ENCODE results near the gene LMO2.
"Not testable (repeated sequence)": the region's sequence is repeated elsewhere in the genome, so short reads cannot be mapped to it uniquely, and the experiment has no call there.

The LMO2 gene

DNA sequence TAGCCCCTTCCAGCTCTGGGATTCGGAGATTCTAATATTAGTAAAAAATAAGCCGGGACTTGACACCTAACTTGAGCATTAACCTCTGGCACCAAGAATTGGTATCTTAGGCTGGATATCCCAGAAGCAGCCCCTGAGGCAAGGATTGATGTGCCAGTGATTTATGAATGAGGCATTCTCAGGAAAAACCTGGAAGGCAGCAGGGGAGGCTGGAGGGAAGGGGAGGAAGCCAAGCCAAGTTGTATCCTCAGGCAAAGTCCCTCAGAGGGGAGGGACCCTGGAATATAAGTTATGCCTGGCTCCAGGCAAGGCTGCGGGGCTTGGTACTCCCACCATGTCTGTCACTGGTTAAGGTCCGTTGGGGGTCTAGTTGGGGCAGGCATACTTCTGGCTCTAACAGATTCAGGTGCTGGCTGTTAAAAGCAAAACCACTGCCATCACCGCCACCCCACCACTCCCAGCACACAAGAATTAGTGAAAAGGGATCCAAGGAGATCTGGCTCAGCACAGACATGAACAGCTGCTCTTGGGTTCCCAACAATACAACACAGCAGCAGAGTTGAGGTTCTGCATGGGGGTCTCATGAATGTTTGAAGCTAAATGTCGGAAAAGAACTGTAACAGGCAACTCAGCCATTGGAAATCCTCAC lies 29.8 kb downstream of the LMO2 start:
- DNase-seq (ENCODE audit: low read depth in 2 of 2) = no peak

DNA sequence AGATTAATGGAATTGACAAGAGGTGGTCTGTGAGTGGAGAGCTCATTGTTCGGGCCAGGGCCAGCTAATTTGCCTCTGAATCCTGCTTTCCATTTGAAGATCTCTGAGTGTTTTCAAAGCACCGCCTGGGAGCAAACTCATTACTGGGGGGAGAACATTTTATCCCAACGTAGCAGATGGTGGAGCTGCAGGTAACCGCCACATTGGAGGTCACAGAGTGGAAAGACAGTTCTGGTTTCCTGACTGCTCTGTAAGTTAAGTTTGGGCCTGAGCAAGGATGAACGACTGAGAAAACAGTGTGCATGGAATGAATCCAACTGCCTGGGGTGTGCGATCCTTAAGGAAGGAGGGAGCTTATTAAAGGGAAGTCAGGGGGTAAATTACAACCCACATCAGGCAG lies 30.5 kb downstream of the LMO2 start:
- no peak for DNase-seq (ENCODE audit: low read depth in 2 of 2)

DNA sequence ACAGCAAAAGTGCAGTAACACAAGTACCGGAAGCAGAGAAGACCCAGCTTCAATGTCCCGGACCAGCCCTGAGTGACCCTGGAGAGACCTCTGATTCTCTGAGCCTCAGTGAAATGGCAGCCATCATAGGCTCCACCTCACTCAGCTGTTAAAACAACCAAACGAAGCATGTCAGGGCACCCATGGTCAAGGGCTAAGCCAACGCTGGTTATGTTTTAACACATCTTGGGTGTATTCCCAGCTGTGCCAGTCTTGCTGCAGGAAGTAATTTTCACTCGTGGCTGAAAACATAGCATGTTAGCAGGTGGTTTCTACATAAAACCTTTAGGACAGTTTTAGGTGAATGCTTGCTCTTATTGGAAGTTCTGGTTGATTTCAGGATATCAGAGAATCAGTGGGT lies 30.9 kb downstream of the LMO2 start:
- DNase-seq (ENCODE audit: low read depth in 2 of 2) = no peak

DNA sequence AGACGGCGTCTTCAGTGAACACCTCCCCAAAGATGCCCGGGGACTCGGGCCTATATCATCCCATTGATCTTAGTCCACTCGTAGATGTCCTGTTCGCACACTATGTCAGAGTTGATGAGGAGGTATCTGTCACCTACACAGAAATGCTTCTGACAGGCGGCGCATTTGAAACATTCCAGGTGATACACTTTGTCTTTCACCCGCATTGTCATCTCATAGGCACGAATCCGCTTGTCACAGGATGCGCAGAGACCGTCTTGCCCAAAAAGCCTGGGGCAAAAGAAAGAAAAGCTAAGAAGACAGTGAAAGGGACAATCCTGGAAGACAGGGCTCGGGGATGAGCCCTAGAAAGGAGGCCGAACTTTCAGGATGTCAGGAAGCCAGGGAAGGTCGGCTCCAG lies 32.6 kb downstream of the LMO2 start:
- DNase-seq (ENCODE audit: low read depth in 2 of 2) = no peak

DNA sequence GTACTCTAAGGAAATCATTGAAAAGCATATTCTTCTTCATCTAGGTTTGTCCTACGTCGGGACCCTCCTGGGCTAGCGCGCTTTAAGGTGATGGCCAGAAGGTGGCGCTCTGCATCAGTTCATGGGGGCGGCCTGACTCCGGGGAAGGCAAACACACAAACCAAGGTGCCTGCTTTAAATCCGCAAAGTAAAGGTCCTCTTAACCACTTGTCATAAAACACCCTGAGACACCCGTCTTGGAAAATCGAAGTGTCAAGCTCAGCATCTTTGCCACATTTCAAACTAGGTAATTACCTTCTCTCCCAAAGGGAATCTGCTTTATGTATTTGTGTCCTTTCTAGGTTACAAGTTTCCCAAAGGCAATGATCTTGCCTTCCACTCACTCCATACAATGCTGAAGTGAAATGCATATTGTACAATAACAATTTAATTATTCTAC lies 33.9 kb downstream of the LMO2 start:
- DNase-seq (ENCODE audit: low read depth in 2 of 2) = peak; percentile 74 to 75

DNA sequence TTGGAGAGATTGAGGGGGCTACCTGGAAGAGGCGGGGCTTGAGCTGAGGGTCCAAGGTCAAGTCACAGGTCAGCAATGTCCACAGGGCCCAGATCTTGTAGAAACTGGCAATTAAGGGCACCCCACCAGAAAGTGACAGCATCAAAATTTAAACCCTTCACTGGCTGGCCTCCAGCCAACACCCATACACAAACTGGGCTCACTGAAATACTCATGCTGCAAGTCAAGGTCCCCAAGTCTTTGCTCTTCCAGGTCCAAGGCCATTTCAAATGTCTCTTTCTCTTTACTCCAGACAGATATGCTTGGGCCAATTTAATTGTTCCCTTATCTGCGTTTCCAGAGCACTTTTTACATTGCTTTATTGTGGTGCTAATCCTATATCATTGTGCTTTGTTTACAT lies 36.4 kb downstream of the LMO2 start:
- no peak for DNase-seq (ENCODE audit: low read depth in 2 of 2)

DNA sequence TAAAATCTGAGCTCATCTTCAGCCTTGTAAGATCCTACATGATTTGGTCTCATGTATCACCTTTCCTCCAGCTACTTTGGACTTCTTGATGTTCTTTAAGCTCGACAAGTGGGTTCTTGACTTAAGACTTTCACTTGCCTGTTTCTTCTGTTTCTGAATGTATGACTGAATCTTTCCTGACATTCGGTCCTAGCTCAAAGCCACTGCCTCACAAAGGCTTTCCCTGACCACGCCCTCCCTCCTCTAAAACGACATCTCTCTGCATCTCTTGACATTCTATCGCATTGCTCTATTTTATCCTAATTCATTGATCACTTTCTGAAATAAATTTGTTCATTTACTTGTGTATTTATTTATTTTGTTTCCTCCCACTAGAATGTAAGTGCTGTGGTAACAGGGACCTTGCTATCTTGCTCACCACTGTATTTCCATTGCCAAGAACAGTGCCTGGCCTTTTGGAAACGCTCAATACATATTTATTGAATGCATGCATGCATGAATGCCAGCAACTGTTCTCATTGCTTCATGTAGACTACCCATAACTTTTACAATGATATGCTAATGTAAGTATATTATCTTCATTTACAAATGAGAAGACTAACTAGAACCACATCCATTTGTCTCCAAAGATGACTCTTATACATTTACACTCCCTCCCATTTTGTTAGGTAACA lies 43.0 kb downstream of the LMO2 start:
- DNase-seq (ENCODE audit: low read depth in 2 of 2) = no peak

DNA sequence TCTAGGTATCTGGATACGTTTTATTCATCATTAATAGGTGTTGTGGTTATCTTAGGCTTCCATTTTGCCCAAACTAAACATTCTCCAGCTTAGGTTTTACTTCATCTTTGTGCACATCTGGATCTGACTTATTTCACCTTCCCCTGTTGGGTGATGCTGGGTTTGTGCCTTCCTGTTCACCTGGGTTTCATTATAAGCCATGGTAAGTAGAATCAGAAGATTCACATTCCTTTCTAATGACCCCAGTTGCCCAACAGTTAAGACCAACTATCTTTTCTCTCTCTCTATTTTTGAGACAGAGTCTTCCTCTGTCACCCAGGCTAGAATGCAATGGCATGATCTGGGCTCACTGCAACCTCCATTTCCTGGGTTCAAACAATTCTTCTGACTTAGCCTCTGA lies 44.6 kb downstream of the LMO2 start:
- no peak for DNase-seq (ENCODE audit: low read depth in 2 of 2)

DNA sequence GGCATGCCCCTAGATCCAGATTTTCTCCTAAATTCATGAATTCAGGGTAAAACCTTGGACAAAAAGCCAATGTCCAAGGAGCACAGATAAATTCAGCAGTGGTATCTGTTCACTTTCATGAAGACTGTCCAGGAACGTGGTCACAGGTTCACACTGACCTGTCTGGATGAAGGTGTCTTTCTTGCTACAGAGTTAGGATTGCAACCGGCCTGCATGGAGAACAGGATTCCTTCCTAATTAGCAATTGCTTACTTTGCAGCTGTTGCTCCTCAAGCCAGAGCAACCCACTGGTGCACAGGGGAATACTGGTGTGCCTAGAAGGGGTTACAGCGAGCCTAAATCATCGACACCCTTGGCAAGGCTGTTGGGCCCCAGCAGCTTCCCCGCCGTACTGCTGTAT lies 47.6 kb downstream of the LMO2 start:
- DNase-seq (ENCODE audit: low read depth in 2 of 2) = no peak

DNA sequence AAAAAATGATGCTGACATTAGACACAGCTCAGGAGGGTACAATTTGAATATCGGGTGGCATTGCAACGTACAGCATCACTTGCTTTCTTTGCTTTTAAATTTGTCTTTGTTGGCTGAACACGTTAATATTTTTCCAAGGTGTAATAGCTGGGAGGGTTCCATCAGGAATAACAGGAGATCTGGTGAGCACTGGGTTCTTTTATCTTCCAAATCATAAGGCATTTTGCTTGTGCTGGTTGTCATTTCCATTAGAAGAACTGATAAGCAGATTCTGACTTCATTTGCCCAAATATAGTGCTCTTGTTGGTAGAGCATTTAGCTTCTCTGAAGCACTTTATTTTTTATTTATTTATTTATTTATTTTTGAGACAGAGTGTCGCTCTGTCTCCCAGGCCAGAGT lies 48.9 kb downstream of the LMO2 start:
- no peak for DNase-seq (ENCODE audit: low read depth in 2 of 2)

DNA sequence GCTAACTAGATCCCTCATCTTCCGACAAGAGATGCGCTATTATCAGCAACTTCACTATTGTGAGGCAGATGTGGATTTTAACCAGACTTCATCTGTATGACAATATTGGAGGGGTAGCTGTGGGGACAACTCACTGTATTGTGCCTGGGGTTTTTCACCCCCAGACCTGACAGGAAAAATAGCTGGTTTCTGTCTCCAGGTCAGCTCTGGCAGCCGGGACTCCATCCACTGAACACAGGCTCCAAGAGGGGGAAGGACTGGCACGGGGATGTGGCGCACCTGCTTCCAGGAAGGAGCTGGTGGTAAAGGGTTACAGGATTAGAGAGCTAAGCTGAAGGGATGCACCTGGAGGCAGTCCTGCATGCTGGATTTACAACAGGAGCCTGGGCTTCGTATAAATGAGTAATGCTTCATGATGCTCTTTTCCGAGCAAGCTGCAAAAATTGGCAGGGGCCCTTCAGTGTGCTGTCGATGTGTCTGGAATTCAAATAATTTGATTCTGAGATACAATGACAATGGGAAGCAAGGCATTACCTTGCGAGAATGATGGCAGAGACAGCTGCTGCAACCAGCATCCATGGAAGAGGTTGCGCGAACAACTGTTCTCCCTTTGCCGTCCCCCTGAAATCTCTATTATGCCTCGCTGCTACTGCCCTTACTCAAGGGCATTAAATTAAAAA lies 49.5 kb downstream of the LMO2 start:
- DNase-seq (ENCODE audit: low read depth in 2 of 2) = no peak

DNA sequence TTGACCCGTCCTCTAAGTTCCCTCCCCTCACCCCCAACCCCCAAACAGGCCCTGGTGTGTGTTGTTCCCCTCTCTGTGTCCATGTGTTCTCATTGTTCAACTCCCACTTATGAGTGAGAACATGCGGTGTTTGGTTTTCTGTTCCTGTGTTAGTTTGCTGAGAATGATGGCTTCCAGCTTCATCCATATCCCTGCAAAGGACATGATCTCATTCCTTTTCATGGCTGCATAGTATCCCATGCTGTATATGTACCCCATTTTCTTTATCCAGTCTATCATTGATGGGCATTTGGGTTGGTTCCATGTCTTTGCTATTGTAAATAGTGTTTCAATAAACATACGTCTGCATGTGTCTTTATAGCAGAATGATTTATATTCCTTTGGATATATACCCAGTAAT lies 53.6 kb downstream of the LMO2 start:
- DNase-seq (ENCODE audit: low read depth in 2 of 2) = not testable (repeated sequence)

DNA sequence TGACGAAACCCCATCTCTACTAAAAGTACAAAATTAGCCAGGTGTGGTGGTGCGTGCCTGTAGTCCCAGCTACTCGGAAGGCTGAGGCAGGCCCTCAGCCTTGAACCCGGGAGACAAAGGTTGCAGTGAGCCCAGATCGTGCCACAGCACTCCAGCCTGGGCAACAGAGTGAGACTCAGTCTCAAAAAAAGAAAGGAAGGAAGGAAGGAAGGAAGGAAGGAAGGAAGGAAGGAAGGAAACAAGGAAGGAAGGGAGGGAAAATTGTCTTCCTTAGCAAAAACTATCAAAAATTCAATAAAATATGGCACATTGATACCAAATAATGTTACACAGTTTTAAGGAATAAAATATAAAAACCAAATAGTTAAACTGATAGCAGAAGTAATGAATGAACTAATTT lies 54.5 kb downstream of the LMO2 start:
- DNase-seq (ENCODE audit: low read depth in 2 of 2) = not testable (repeated sequence)

DNA sequence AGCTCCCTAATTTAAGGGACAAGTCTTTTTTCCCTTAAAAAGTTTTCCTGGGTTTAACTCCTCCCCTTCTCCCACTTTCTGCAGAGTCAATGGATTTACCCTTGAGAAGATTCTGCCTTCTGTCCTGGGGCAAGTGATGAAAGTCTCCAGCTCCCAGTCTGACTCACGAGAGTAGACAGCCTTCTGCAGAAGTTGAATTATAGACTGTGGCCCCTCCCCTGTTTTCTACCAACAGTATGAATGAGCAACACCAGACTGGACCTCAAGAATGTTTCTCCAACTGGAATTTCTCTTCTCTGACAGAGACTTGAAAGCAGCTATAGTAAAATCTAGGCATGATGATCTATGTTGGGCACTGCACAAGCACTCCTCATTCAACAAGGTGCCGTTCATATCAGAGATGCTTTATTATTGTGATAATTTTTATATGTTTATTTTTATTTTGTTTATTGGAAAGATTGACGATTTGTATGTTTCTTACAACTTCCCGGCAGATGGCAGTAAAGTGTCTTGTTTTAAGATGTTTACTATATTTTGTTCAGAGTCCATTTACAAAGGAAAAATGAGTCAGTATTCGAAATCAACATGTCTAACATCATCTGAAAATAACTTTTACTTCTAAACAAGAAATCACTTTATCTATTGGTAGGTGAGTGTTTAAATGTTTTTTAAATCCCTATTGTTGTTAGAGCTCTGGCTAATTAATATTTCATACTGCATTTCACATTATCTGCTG lies 56.6 kb downstream of the LMO2 start:
- no peak for DNase-seq (ENCODE audit: low read depth in 2 of 2)

DNA sequence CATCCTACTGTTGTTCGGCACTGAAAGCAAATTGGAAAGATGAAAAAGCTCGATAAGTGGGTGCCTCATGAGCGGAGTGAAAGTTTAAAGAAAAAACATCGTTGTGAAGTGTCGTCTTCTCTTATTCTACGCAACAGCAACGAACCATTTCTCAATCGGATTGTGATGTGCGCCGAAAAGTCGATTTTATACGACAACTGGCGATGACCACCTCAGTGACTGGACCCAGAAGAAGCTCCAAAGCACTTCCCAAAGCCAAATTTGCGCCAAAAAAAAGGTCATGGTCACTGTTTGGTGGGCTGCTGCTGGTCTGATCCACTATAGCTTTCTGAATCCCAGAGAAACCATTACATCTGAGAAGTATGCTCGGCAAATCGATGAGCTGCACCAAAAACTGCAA lies 59.2 kb downstream of the LMO2 start:
- DNase-seq (ENCODE audit: low read depth in 2 of 2) = no peak

DNA sequence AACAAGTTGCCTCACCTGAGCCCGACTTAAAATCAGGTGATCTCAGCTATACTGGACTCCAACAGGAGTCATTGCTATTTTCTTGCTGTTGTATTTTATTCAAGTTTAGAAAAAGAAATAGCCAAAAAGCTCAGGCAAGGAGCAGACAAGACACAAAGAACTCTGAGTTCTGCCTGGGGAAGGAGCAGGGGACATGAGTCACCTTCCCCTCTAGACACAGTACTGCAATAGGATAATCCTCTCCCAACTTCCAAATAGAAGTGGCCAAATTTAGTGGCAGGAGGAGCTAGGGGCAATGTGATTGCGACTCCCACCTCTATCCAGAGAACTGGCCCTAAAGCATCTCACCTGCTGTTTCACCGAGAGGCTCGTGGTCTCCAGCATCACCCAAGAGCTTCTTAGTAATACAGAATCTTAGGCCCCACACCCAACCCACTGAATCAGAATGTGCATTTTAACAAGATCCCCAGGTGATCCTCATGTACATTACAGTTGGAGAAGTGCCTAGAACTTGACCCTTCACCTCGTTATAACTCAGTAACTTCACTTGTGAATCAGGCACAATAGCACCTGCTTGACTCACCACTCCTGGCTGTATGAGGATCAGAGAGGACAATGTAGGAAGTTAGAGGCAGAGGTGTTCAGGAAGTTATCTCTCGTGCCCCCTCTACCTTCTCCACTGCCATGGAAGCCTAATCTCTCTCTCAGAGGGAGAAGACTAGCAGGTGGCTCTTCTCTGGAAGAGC lies 60.8 kb downstream of the LMO2 start:
- no peak for DNase-seq (ENCODE audit: low read depth in 2 of 2)

DNA sequence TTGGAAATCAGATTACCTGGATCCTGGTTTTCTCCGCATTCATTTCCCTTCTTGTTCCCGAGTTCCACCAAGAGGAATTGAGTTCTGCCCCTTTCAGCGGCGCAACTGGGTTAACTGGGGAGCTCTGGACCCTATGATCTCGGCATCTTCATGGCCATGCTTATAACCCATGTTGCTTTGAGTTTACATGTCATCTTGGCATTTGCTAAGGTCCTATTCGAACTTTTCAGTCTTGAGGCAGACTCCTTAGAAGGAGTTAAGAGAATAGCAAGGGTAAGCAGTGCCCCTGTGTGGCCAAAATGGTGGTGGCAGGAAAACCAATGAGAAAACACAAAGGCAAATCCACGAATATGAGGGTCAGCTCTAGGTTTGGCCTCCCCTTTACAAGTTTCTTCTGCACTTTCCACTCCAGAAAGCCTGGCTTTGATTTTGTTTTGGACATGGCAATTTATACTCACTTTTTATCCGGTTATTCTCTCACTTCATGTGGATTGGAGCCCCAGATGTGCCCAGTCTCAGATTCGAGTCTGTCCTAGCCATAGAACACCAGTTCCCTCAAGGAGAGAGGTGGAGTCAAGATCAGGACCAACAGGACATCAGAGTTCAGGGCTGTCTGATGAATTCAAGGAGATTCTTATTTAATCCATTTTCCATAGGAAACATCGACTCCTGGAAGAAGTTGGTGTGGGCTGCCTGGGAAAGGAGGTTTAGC lies 62.3 kb downstream of the LMO2 start:
- peak; percentile 36 to 39 for DNase-seq (ENCODE audit: low read depth in 2 of 2)

DNA sequence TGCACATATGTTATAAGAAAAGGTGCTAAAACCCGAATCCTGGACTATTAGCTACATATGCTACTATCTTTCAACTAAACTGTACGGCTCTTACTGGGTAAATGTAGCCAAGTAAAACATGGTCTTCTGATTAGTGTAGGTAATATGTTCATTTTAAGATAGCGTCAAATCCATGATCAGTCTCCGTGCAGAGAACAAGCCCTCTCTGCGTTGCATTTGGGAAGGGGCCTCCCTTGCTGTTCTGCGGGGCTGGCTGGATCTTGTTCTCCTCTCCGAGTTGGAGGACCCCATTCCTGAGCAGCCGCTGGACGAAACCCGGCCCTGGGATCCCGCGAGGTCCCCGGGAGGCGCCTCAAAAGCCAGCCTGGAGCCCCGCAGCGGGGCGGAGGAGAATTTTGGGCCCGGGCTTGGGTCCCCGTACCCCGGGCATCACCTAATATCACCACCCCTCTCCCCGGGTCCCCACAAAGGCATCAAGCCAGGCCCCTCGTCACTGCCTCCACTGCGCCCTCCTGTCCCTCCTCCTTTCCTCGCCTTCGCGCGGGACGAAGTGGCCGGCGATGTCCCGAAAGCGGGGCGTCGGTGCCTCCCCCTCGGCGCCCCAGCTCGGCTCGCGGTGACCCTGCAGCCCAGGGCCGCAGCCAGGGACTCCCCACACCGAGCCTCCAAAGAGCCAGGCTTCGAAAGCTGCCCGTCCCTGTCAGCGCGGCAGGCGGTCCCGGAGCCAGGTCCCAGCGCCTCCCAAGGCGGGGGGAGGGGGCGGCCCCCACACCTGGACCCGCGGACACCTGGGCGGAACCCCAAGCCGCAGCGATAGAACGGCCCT lies 63.1 kb downstream of the LMO2 start:
- DNase-seq (ENCODE audit: low read depth in 2 of 2) = no peak

DNA sequence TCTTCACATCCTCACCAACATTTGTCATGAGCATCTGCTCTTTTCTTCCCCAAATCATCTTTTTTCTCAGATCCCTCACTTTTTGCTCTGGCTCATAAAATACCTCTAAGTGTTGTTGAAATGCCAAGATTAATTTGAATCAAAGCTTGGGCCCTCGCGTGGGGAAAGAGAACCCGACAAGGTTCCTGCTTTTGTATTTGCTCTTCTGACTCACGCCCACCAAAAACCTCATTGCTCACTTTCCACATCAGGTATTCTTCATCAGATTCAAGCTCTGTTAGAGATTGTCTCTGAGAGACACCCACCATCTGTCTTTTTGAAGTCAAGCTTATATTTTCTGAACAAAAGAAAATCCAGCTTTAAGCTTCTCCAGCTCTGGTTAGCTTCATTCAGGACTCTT lies 64.7 kb downstream of the LMO2 start:
- DNase-seq (ENCODE audit: low read depth in 2 of 2) = no peak

DNA sequence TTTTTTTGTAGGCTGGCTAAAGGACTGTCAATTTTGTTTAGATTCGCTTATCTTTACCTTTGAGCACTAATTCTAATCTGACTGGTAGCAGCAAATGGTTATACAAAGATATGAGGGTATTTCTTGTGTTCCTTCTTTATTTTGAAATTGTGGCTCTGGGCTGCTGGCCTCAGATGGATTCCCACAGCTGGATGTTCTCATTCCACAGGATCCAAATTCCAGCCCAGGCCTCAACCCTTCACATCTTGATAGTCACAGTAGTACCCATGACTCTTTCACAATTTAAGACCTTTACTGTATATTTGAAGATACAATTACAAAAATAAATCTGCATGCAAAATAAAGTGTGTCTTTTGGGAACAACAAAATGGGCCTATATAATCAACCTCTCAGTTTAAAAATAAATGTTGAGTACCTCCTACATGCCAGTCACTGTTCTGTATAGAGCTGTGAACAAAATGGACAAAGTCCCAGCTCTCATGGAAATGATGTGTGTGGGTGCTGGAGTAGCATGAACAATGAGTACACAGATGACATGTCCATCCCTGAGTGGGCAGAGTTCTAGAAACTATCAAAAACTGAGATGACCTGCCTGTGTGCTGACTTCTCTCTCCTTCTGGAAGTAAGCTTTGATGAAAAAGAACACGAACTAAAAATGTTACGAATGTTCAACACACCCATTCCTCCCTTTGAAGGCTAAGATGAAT lies 65.9 kb downstream of the LMO2 start:
- no peak for DNase-seq (ENCODE audit: low read depth in 2 of 2)
